ENCODE results near the gene MUC5B. TPM values are rescaled to one million over a fixed set of nuclear protein-coding genes. Genes with fewer than 3 reads are reported as not detected.

MUC5B gene
- total RNA-seq, 4 donors from 2014 or later: not detected

- intact Hi-C loops (cut with DNase I): no loop called here
- H3K4me1 ChIP-seq: no peaks in the 10 kb centered on the region
- TF ChIP-seq POLR2A (IDR thresholded peaks at IDR 0.05) (no peak), CTCF (IDR thresholded peaks at IDR 0.05) (no peak)
Observed at GRCh38 chr11:1197431-1197885, 25.4 kb upstream of the MUC5B start.

GRCh38 chr11:1197886-1198560 lies 24.8 kb upstream of the MUC5B start:
- no peaks in the 10 kb centered on the region for H3K4me1 ChIP-seq
- H3K36me3 ChIP-seq: no peaks in the 10 kb centered on the region
- peak in 1 of 2 donors; percentile 1 for DNase-seq
- no peak overlapping the region for H3K27ac ChIP-seq
- TF ChIP-seq POLR2A (IDR thresholded peaks at IDR 0.05): no peak
- TF ChIP-seq CTCF (IDR thresholded peaks at IDR 0.05): no peak
- no peak overlapping the region for H3K4me3 ChIP-seq (replicated peaks in 1 of 3)
- intact Hi-C loops (cut with DNase I): no loop called here
- H3K9me3 ChIP-seq: no peaks in the 10 kb centered on the region
- H3K27me3 ChIP-seq: no peaks in the 10 kb centered on the region
- WGBS, 2 donors: 68 to 81% methylated on average over 17 to 18 of the region's 33 CpGs

More at GRCh38 chr11:1197431-1197885, 25.4 kb upstream of the MUC5B start:
- H3K9me3 ChIP-seq: no peaks in the 10 kb centered on the region
- peak in 1 of 2 donors; percentile 0 for DNase-seq
- H3K36me3 ChIP-seq: no peaks in the 10 kb centered on the region
- 79% methylated on average over 19 of the region's 29 CpGs; no CpG with 5 or more reads in 1 of the 2 donors for WGBS, 2 donors
- H3K27ac ChIP-seq: no peak overlapping the region
- no peaks in the 10 kb centered on the region for H3K27me3 ChIP-seq
- no peak overlapping the region for H3K4me3 ChIP-seq (replicated peaks in 1 of 3)

GRCh38 chr11:1198561-1199240 lies 24.2 kb upstream of the MUC5B start:
- intact Hi-C loops (cut with DNase I): no loop called here
- Histone ChIP-seq H3K27ac (no peak overlapping the region), H3K27me3 (no peaks in the 10 kb centered on the region), H3K9me3 (no peaks in the 10 kb centered on the region), H3K4me1 (no peaks in the 10 kb centered on the region), H3K4me3 (replicated peaks in 1 of 3) (no peak overlapping the region), H3K36me3 (no peaks in the 10 kb centered on the region)
- TF ChIP-seq POLR2A (IDR thresholded peaks at IDR 0.05): no peak
- no peak for TF ChIP-seq CTCF (IDR thresholded peaks at IDR 0.05)
- peak in 1 of 2 donors; percentile 0 for DNase-seq
- 73% methylated on average over 23 of the region's 26 CpGs; no CpG with 5 or more reads in 1 of the 2 donors for WGBS, 2 donors

- TF ChIP-seq CTCF (IDR thresholded peaks at IDR 0.05): no peak
- no peak for TF ChIP-seq POLR2A (IDR thresholded peaks at IDR 0.05)
- Histone ChIP-seq H3K27ac (no peak overlapping the region), H3K4me3 (replicated peaks in 1 of 3) (no peak overlapping the region), H3K36me3 (no peaks in the 10 kb centered on the region), H3K9me3 (no peaks in the 10 kb centered on the region), H3K4me1 (no peaks in the 10 kb centered on the region), H3K27me3 (no peaks in the 10 kb centered on the region)
- WGBS, 2 donors: 70 to 77% methylated on average over 10 to 18 of the region's 27 CpGs
- DNase-seq: no peak
- intact Hi-C loops (cut with DNase I): no loop called here
Observed at GRCh38 chr11:1199241-1199750, 23.6 kb upstream of the MUC5B start.
